Measurements from ENCODE around the gene KIF21A. TPM values are rescaled to one million over a fixed set of nuclear protein-coding genes. Genes with fewer than 3 reads are reported as not detected.
"Not testable (repeated sequence)": the region's sequence is repeated elsewhere in the genome, so short reads cannot be mapped to it uniquely, and the experiment has no call there.

The KIF21A gene
- total and polyA plus RNA-seq, 2 experiments from 2014 or later: 25.0 to 55.1 TPM

DNA sequence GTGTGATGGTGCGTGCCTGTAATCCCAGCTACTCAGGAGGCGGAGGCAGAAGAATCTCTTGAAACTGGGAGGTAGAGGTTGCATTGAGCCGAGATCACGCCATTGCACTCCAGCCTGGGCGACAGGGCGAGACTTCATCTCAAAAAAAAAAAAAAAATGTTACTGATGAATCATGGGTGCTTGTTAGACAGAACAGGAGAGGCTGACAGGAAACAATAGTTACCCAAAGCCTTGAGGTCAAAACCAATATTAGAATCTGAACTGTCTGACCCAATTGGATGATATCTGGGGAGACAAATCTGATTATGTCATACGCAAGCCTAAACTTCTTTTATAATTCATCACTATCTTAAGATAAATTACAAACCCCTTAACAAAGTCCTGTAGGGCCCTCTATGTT, 40.7 kb upstream of the KIF21A start:
- H3K4me3 ChIP-seq: no peak overlapping the region
- no peaks in the 10 kb centered on the region for H4K20me1 ChIP-seq (ENCODE audit: insufficient read depth, poor library complexity, severe bottlenecking)
- DNase-seq (ENCODE audit: low spot score): no peak
- TF ChIP-seq EZH2 (IDR thresholded peaks at IDR 0.05; ENCODE audit: borderline replicate concordance) (no peak), EZH2phosphoT487 (IDR thresholded peaks at IDR 0.05; ENCODE audit: low read depth, severe bottlenecking, unreplicated experiment) (no peak)
- TF ChIP-seq, protein P1, sequence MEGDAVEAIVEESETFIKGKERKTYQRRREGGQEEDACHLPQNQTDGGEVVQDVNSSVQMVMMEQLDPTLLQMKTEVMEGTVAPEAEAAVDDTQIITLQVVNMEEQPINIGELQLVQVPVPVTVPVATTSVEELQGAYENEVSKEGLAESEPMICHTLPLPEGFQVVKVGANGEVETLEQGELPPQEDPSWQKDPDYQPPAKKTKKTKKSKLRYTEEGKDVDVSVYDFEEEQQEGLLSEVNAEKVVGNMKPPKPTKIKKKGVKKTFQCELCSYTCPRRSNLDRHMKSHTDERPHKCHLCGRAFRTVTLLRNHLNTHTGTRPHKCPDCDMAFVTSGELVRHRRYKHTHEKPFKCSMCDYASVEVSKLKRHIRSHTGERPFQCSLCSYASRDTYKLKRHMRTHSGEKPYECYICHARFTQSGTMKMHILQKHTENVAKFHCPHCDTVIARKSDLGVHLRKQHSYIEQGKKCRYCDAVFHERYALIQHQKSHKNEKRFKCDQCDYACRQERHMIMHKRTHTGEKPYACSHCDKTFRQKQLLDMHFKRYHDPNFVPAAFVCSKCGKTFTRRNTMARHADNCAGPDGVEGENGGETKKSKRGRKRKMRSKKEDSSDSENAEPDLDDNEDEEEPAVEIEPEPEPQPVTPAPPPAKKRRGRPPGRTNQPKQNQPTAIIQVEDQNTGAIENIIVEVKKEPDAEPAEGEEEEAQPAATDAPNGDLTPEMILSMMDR (IDR thresholded peaks at IDR 0.05; ENCODE audit: poor library complexity): no peak
- WGBS (ENCODE audit: low lambda C conversion rate, missing lambda C conversion rate): 98% methylated on average over 7 of the region's 7 CpGs
- no peaks in the 10 kb centered on the region for H3K79me2 ChIP-seq
- no peak overlapping the region for H3K4me2 ChIP-seq
- no peaks in the 10 kb centered on the region for H3K9me2 ChIP-seq (replicated peaks; ENCODE audit: insufficient read depth)
- no peaks in the 10 kb centered on the region for H3K9me3 ChIP-seq (ENCODE audit: low read depth)
- H3K27me3 ChIP-seq: no peaks in the 10 kb centered on the region
- no peak overlapping the region for H2AFZ ChIP-seq
- no peak overlapping the region for H3K27ac ChIP-seq
- no peaks in the 10 kb centered on the region for H3K36me3 ChIP-seq (replicated peaks; ENCODE audit: insufficient read depth, low read depth)
- H3K4me1 ChIP-seq (ENCODE audit: insufficient read depth): no peaks in the 10 kb centered on the region

DNA sequence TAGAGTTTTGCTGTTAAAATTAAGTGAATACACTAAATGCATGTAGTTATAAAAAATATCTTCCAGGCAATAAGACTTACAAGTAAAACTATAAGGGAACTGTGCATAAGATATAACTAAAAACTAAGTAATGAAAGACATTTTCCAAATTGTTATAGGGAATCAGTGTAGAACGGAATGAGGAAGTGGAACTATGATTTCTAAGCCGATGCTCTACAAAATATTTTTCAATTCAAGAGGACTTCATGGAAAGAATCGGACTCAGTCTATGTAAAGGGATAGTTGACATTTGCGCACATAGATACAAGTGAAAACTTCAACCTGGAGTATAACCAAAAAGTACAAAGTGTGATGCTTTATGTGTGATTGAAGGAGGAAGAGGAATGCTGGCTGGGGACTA, 40.1 kb upstream of the KIF21A start:
- no peaks in the 10 kb centered on the region for H4K20me1 ChIP-seq (ENCODE audit: insufficient read depth, poor library complexity, severe bottlenecking)
- H3K79me2 ChIP-seq: no peaks in the 10 kb centered on the region
- H3K27me3 ChIP-seq: no peaks in the 10 kb centered on the region
- no peak overlapping the region for H3K27ac ChIP-seq
- no peaks in the 10 kb centered on the region for H3K9me3 ChIP-seq (ENCODE audit: low read depth)
- no peaks in the 10 kb centered on the region for H3K4me1 ChIP-seq (ENCODE audit: insufficient read depth)
- H2AFZ ChIP-seq: no peak overlapping the region
- 97% methylated on average over 4 of the region's 4 CpGs for WGBS (ENCODE audit: low lambda C conversion rate, missing lambda C conversion rate)
- no peak for TF ChIP-seq EZH2phosphoT487 (IDR thresholded peaks at IDR 0.05; ENCODE audit: low read depth, severe bottlenecking, unreplicated experiment)
- TF ChIP-seq EZH2 (IDR thresholded peaks at IDR 0.05; ENCODE audit: borderline replicate concordance): no peak
- TF ChIP-seq, protein P1 (IDR thresholded peaks at IDR 0.05; ENCODE audit: poor library complexity): no peak
- no peaks in the 10 kb centered on the region for H3K36me3 ChIP-seq (replicated peaks; ENCODE audit: insufficient read depth, low read depth)
- H3K9me2 ChIP-seq (replicated peaks; ENCODE audit: insufficient read depth): no peaks in the 10 kb centered on the region
- H3K4me3 ChIP-seq: no peak overlapping the region
- no peak overlapping the region for H3K4me2 ChIP-seq
- no peak for DNase-seq (ENCODE audit: low spot score)

DNA sequence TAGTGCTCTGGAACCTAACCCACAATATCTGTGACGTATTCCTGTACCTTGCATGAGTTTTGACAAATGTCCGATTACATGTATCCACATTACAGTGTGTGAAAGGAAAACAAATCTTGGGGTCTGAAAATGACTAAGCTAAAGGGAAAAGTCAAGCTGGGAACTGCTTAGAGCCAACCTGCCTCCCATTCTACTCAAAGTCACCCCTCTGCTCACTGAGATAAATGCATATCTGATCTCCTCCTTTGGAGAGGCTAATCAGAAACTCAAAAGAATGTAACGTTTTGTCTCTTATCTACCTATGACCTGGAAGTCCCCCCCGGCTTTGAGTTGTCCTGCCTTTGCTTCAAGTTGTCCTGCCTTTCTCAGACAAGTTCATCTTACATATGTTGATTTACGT, 34.0 kb upstream of the KIF21A start:
- H3K4me3 ChIP-seq: no peak overlapping the region
- no peak for DNase-seq (ENCODE audit: low spot score)
- 79% methylated on average over 5 of the region's 5 CpGs for WGBS (ENCODE audit: low lambda C conversion rate, missing lambda C conversion rate)

DNA sequence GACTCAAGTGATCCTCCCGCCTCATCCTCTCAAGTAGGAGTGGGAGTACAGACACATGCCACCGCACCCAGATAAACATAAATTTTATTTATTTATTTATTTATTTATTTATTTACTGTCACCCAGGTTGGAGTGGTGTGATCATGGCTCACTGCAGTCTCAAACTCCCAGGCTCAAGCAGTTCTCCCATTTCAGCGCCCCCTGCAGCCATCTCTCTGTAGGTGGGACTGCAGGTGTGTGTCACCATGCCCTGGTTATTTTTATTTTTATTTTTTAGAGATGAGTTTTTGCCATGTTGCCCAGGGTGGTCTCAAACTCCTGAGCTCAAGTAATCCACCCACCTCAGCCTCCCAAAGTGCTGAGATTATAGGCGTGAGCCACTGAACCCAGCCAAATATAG, 33.2 kb upstream of the KIF21A start:
- H3K27me3 ChIP-seq: no peaks in the 10 kb centered on the region
- H3K36me3 ChIP-seq (replicated peaks; ENCODE audit: insufficient read depth, low read depth): no peaks in the 10 kb centered on the region
- no peak overlapping the region for H3K4me3 ChIP-seq
- H3K27ac ChIP-seq: no peak overlapping the region
- H3K79me2 ChIP-seq: no peaks in the 10 kb centered on the region
- WGBS (ENCODE audit: low lambda C conversion rate, missing lambda C conversion rate): 92% methylated on average over 4 of the region's 4 CpGs
- H4K20me1 ChIP-seq (ENCODE audit: insufficient read depth, poor library complexity, severe bottlenecking): no peaks in the 10 kb centered on the region
- no peak overlapping the region for H3K4me2 ChIP-seq
- no peak for DNase-seq (ENCODE audit: low spot score)
- no peak overlapping the region for H2AFZ ChIP-seq
- TF ChIP-seq EZH2phosphoT487 (IDR thresholded peaks at IDR 0.05; ENCODE audit: low read depth, severe bottlenecking, unreplicated experiment): no peak
- TF ChIP-seq, protein P1 (IDR thresholded peaks at IDR 0.05; ENCODE audit: poor library complexity): no peak
- no peak for TF ChIP-seq EZH2 (IDR thresholded peaks at IDR 0.05; ENCODE audit: borderline replicate concordance)
- H3K4me1 ChIP-seq (ENCODE audit: insufficient read depth): no peaks in the 10 kb centered on the region
- no peaks in the 10 kb centered on the region for H3K9me3 ChIP-seq (ENCODE audit: low read depth)
- H3K9me2 ChIP-seq (replicated peaks; ENCODE audit: insufficient read depth): no peaks in the 10 kb centered on the region

More for the DNA sequence above, 34.0 kb upstream of the KIF21A start:
- Histone ChIP-seq H3K36me3 (replicated peaks; ENCODE audit: insufficient read depth, low read depth) (no peaks in the 10 kb centered on the region), H3K4me2 (no peak overlapping the region), H3K9me3 (ENCODE audit: low read depth) (no peaks in the 10 kb centered on the region), H2AFZ (no peak overlapping the region), H3K27ac (no peak overlapping the region), H3K4me1 (ENCODE audit: insufficient read depth) (no peaks in the 10 kb centered on the region), H3K27me3 (no peaks in the 10 kb centered on the region), H3K79me2 (no peaks in the 10 kb centered on the region), H3K9me2 (replicated peaks; ENCODE audit: insufficient read depth) (no peaks in the 10 kb centered on the region), H4K20me1 (ENCODE audit: insufficient read depth, poor library complexity, severe bottlenecking) (no peaks in the 10 kb centered on the region)
- no peak for TF ChIP-seq EZH2 (IDR thresholded peaks at IDR 0.05; ENCODE audit: borderline replicate concordance)

DNA sequence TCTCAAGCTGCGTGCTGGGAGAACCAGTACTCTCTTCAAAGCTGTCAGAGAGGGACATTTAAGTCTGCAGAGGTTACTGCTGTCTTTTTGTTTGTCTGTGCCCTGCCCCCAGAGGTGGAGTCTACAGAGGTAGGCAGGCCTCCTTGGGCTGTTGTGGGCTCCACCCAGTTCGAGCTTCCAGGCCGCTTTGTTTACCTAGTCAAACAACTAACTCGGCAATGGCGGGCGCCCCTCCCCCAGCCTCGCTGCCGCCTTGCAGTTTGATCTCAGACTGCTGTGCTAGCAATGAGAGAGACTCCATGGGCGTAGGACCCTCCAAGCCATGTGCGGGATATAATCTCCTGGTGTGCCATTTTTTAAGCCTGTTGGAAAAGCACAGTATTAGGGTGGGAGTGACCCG, 32.2 kb upstream of the KIF21A start:
- not testable (repeated sequence) for DNase-seq (ENCODE audit: low spot score); H2AFZ ChIP-seq; H3K4me2 ChIP-seq; H4K20me1 ChIP-seq (ENCODE audit: insufficient read depth, poor library complexity, severe bottlenecking); H3K4me1 ChIP-seq (ENCODE audit: insufficient read depth); H3K27me3 ChIP-seq; H3K4me3 ChIP-seq; H3K27ac ChIP-seq; H3K79me2 ChIP-seq; H3K9me3 ChIP-seq (ENCODE audit: low read depth); H3K9me2 ChIP-seq (replicated peaks; ENCODE audit: insufficient read depth); H3K36me3 ChIP-seq (replicated peaks; ENCODE audit: insufficient read depth, low read depth)
- 92% methylated on average over 11 of the region's 11 CpGs for WGBS (ENCODE audit: low lambda C conversion rate, missing lambda C conversion rate)
